Immature natural killer cell (primary cell): ENCODE results near the gene LRRC8E. TPM values are rescaled to one million over a fixed set of nuclear protein-coding genes. Genes with fewer than 3 reads are reported as not detected.

ENCODE experiments used
- DNase-seq, 3 donors: peaks; one replicate each; pipeline ENCODE4 v3.0.0; 2022; ENCODE audit warnings: mixed read lengths in 1 of 3
- H3K27ac Mint-ChIP-seq, 6 donors: one replicate each; pipeline ENCODE4 v1.8.0; 2020; ENCODE audit warnings: mixed read lengths in 6 of 6, mild to moderate bottlenecking in 5 of 6, inconsistent platforms in 4 of 6, moderate library complexity in 3 of 6
- H3K27me3 Mint-ChIP-seq, 3 donors: one replicate each; pipeline ENCODE4 v1.8.0; 2020 to 2021; ENCODE audit warnings: low read depth in 3 of 3, mild to moderate bottlenecking in 3 of 3, mixed read lengths in 3 of 3, moderate library complexity in 3 of 3, inconsistent platforms in 1 of 3
- H3K36me3 Mint-ChIP-seq, 3 donors: one replicate each; pipeline ENCODE4 v1.8.0; 2020; ENCODE audit warnings: mixed read lengths in 3 of 3, inconsistent platforms in 2 of 3, mild to moderate bottlenecking in 2 of 3
- H3K4me1 Mint-ChIP-seq, 2 donors: one replicate each; pipeline ENCODE4 v1.8.0; 2020; ENCODE audit warnings: inconsistent platforms in 2 of 2, mild to moderate bottlenecking in 2 of 2, mixed read lengths in 2 of 2, moderate library complexity in 1 of 2
- H3K4me3 Mint-ChIP-seq, 5 donors: one replicate each; pipeline ENCODE4 v1.8.0; 2020; ENCODE audit warnings: mild to moderate bottlenecking in 5 of 5, mixed read lengths in 5 of 5, inconsistent platforms in 3 of 5, moderate library complexity in 3 of 5
- H3K9me3 Mint-ChIP-seq, 6 donors: one replicate each; pipeline ENCODE4 v1.8.0; 2020; ENCODE audit warnings: mild to moderate bottlenecking in 6 of 6, mixed read lengths in 6 of 6, inconsistent platforms in 4 of 6, moderate library complexity in 3 of 6
- polyA plus RNA-seq, 3 donors: library from polyadenylated mRNA; unstranded; fragments of 300-500 nt; fragmentation: Illumina TruSeq; gene quantifications; one replicate each; pipeline ENCODE4 v1.2.3, GENCODE V29; 2021

LRRC8E gene
- not detected for polyA plus RNA-seq

DNA sequence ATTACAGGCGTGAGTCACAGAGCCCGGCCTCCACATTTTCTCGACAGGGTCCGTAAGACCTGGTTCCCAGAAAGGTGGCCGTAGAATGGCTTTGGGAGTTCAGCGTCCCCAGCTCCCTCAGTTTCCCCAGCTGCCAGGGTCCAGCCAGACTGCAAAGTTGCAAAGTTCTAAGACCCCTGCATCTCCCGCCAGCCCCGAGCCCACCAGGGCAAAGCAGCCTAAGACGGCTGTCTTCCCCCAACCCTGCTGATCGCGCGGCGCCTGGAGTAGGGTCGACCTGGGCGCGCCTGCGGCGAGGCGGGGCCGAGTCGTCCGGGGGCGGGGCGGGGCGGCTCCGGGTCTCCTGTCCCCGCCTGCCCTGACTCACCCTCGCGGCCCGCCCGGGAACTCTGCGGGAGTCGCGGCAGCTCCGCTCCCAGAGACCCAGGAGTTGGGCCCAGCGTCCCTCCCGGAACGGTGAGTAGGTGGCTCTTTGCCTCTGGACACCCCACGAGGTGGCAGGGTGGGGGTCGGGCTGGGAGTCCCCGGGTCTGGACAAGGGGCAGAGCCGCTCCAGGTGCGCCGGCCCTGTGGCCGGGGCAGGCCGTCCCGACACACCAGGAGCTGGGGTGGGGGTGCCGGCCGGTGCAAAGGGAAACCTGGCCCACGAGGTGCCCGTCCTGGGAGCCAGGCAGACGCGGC is at the start of gene LRRC8E:
Gene LRRC8E, plus strand, starts transcription at position 366 of the 681 bp plus-strand sequence. CDS start 7,094 bp downstream, outside the sequence.
- Mint-ChIP-seq H3K4me3 (no peak within 1 kb of the TSS), H3K9me3 (no peaks in the 10 kb centered on the region), H3K4me1 (no peaks in the 10 kb centered on the region), H3K36me3 (no peaks in the 10 kb centered on the region), H3K27me3 (peaks cover 2 to 6% (median 3%) of the 10 kb centered on the region in 3 donors), H3K27ac (no peak within 1 kb of the TSS)
- DNase-seq: no peak

DNA sequence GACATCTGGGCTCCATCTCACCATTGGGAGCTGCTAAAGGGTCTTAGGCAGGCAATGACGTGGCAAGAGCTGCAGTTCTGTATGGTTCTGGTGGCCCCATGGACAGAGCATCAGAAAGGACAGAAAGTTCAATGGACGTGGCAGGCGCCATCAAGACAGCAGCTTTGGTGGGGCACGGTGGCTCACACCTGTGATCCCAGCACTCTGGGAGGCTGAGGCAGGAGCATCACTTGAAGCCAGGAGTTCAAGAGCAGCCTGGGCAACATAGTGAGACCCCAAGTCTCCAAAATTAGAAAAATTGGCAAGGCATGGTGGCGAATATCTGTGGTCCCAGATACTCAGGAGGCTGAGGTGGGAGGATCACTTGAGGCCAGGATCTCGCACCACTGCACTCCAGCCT is 48.8 kb upstream of the LRRC8E start:
- H3K4me3 Mint-ChIP-seq: no peak overlapping the region
- H3K9me3 Mint-ChIP-seq: no peaks in the 10 kb centered on the region
- no peaks in the 10 kb centered on the region for H3K4me1 Mint-ChIP-seq
- DNase-seq: no peak
- H3K36me3 Mint-ChIP-seq: no peaks in the 10 kb centered on the region
- H3K27me3 Mint-ChIP-seq: no peaks in the 10 kb centered on the region
- no peak overlapping the region for H3K27ac Mint-ChIP-seq

- DNase-seq: no peak
- no peak overlapping the region for H3K4me3 Mint-ChIP-seq
- no peak overlapping the region for H3K27ac Mint-ChIP-seq
- H3K4me1 Mint-ChIP-seq: no peaks in the 10 kb centered on the region
- H3K9me3 Mint-ChIP-seq: no peaks in the 10 kb centered on the region
- no peaks in the 10 kb centered on the region for H3K36me3 Mint-ChIP-seq
- peaks cover 0 to 1% (median 0%) of the 10 kb centered on the region in 3 donors for H3K27me3 Mint-ChIP-seq
Observed at GRCh38 chr19:7840629-7841028, 47.7 kb upstream of the LRRC8E start.

- Mint-ChIP-seq H3K4me1 (no peaks in the 10 kb centered on the region), H3K4me3 (no peak overlapping the region), H3K27ac (no peak overlapping the region), H3K36me3 (no peaks in the 10 kb centered on the region), H3K9me3 (no peaks in the 10 kb centered on the region), H3K27me3 (peaks cover 0 to 1% (median 0%) of the 10 kb centered on the region in 3 donors)
- no peak for DNase-seq
Observed at GRCh38 chr19:7841751-7842660, 46.3 kb upstream of the LRRC8E start.

- no peaks in the 10 kb centered on the region for H3K36me3 Mint-ChIP-seq
- peaks cover 0 to 1% (median 0%) of the 10 kb centered on the region in 3 donors for H3K27me3 Mint-ChIP-seq
- no peak overlapping the region for H3K27ac Mint-ChIP-seq
- no peaks in the 10 kb centered on the region for H3K9me3 Mint-ChIP-seq
- DNase-seq: no peak
- no peak overlapping the region for H3K4me3 Mint-ChIP-seq
- H3K4me1 Mint-ChIP-seq: no peaks in the 10 kb centered on the region
Observed at GRCh38 chr19:7842661-7843294, 45.5 kb upstream of the LRRC8E start.

GRCh38 chr19:7843521-7843920 is 44.8 kb upstream of the LRRC8E start:
- DNase-seq: no peak
- H3K4me3 Mint-ChIP-seq: no peak overlapping the region
- no peaks in the 10 kb centered on the region for H3K4me1 Mint-ChIP-seq
- peaks cover 0 to 1% (median 0%) of the 10 kb centered on the region in 3 donors for H3K27me3 Mint-ChIP-seq
- no peaks in the 10 kb centered on the region for H3K36me3 Mint-ChIP-seq
- no peaks in the 10 kb centered on the region for H3K9me3 Mint-ChIP-seq
- H3K27ac Mint-ChIP-seq: no peak overlapping the region

GRCh38 chr19:7844405-7844804 is 43.9 kb upstream of the LRRC8E start:
- Mint-ChIP-seq H3K4me3 (no peak overlapping the region), H3K27me3 (peaks cover 0 to 1% (median 0%) of the 10 kb centered on the region in 3 donors), H3K4me1 (no peaks in the 10 kb centered on the region), H3K27ac (no peak overlapping the region), H3K36me3 (no peaks in the 10 kb centered on the region), H3K9me3 (no peaks in the 10 kb centered on the region)
- DNase-seq: no peak

- Mint-ChIP-seq H3K4me1 (no peaks in the 10 kb centered on the region), H3K27ac (no peak overlapping the region), H3K36me3 (no peaks in the 10 kb centered on the region), H3K4me3 (no peak overlapping the region), H3K27me3 (peaks cover 0 to 1% (median 0%) of the 10 kb centered on the region in 3 donors), H3K9me3 (no peaks in the 10 kb centered on the region)
- DNase-seq: no peak
Observed at GRCh38 chr19:7844951-7845350, 43.4 kb upstream of the LRRC8E start.

DNA sequence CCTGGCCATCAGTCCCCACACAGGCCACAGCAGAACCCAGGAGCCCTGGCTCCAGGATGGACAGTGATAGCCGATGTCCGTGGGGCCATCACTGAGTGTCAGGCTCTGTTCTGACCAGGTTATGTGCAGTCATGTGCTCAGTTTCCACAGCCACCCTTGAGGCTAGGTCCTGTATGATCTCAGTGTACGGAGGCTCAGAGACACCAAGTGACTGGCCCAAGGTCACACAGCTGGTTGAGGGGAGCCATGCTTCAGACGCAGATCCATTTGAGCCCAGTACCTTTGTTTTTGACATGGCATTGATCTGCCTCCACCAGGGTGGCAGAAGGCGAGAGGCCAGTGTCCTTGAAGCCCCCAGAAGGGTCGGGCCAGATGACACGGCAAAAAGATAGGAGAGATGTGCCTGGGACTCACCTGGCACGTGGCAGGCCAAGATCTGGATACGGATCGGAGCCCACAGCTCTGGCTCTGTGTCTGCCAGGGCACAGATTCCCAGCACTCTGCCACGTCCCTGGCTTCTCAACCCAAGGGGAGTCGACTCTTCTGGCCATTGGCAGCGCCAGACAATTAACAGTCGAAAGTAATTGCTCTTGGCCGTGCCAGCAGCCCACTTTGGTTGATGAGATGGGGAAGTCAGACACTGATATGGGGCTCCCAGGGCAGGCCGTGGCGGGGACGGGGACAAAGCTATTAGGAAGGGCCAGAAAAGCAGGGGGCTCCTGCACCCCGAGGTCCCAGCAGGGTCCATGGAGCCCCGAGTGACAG is 42.7 kb upstream of the LRRC8E start:
- Mint-ChIP-seq H3K4me1 (no peaks in the 10 kb centered on the region), H3K27ac (no peak overlapping the region)

GRCh38 chr19:7846155-7846646 is 42.1 kb upstream of the LRRC8E start:
- no peak overlapping the region for H3K4me3 Mint-ChIP-seq
- DNase-seq: no peak
- H3K27me3 Mint-ChIP-seq: peaks cover 0 to 1% (median 0%) of the 10 kb centered on the region in 3 donors
- H3K27ac Mint-ChIP-seq: no peak overlapping the region
- no peaks in the 10 kb centered on the region for H3K36me3 Mint-ChIP-seq
- H3K9me3 Mint-ChIP-seq: peaks cover 0 to 1% (median 0%) of the 10 kb centered on the region in 6 donors
- H3K4me1 Mint-ChIP-seq: no peaks in the 10 kb centered on the region

More for the DNA sequence above, 42.7 kb upstream of the LRRC8E start:
- Mint-ChIP-seq H3K36me3 (no peaks in the 10 kb centered on the region), H3K4me3 (no peak overlapping the region), H3K9me3 (peaks cover 0 to 1% (median 0%) of the 10 kb centered on the region in 6 donors), H3K27me3 (peaks cover 0 to 1% (median 0%) of the 10 kb centered on the region in 3 donors)
- no peak for DNase-seq

GRCh38 chr19:7847664-7848063 is 40.6 kb upstream of the LRRC8E start:
- Mint-ChIP-seq H3K4me1 (no peaks in the 10 kb centered on the region), H3K27ac (no peak overlapping the region), H3K27me3 (peaks cover 0 to 1% (median 0%) of the 10 kb centered on the region in 3 donors), H3K9me3 (peaks cover 0 to 1% (median 0%) of the 10 kb centered on the region in 6 donors), H3K36me3 (no peaks in the 10 kb centered on the region), H3K4me3 (no peak overlapping the region)
- no peak for DNase-seq

DNA sequence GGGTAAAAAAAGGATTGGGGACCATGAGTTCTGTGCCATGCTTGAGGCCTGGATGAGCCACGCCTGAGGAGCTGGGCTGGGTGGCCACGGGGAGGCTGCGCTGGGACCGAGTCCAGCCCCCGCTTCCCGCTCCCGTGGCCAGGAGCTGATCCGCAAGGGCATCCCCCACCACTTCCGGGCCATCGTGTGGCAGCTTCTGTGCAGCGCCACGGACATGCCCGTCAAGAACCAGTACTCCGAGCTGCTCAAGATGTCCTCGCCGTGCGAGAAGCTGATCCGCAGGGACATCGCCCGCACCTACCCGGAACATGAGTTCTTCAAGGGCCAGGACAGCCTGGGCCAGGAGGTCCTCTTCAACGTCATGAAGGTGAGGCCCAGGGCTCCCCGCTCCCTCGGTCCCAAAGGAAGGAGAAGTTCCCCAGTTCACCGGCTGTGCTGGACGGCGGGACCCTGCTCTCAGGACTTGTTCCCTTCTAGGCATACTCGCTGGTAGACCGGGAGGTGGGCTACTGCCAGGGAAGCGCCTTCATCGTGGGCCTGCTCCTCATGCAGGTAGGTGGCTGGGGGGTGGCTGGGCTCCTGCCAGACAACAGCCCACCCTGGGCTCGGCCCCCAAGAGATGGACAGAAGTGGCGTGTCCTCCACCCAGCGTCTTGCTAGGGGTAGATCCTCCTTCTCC is 39.4 kb upstream of the LRRC8E start:
- Mint-ChIP-seq H3K4me3 (no peak overlapping the region), H3K4me1 (no peaks in the 10 kb centered on the region), H3K27me3 (peaks cover 0 to 1% (median 0%) of the 10 kb centered on the region in 3 donors), H3K27ac (no peak overlapping the region), H3K9me3 (peaks cover 0 to 1% (median 0%) of the 10 kb centered on the region in 6 donors), H3K36me3 (no peaks in the 10 kb centered on the region)
- no peak for DNase-seq

DNA sequence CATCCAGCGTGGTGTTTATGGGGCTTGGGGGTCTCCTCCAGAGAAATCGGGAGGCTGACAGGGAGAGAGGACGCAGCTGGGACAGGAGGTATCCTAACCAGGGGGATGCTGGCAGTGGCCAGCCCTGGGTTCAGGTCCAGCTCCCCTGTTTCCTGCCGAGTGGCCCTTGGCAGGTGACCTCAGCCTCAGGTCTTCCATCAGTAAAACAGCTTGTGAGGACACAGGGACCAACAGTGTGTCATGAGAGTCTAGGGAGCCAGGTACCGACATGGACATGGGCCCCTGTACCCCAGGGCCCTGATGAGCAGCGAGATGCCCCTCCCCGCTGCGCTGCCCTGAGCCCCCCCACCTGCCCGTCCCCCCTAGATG is 38.7 kb upstream of the LRRC8E start:
- Mint-ChIP-seq H3K36me3 (no peaks in the 10 kb centered on the region), H3K27me3 (peaks cover 0 to 1% (median 0%) of the 10 kb centered on the region in 3 donors), H3K27ac (no peak overlapping the region), H3K9me3 (peaks cover 0 to 1% (median 0%) of the 10 kb centered on the region in 6 donors), H3K4me1 (no peaks in the 10 kb centered on the region), H3K4me3 (no peak overlapping the region)
- DNase-seq: no peak
